Heart right ventricle (tissue), 16 donors: Measurements from ENCODE around the gene ADSS1. TPM values are rescaled to one million over a fixed set of nuclear protein-coding genes. Genes with fewer than 3 reads are reported as not detected.

Source experiments
- ATAC-seq, 8 donors: fragments of 200-7000 bp; cut with Tn5 transposase; one replicate each; pipeline ENCODE4 v1.9.1; 2020; ENCODE audit warnings: mild to moderate bottlenecking in 8 of 8, moderate library complexity in 8 of 8, moderate number of reproducible peaks in 1 of 8
- DNase-seq, 2 donors: peaks; one replicate each; pipeline ENCODE4 v3.0.0-alpha.2; 2020
- H3K27ac ChIP-seq, 10 donors: fragments of 200-600 bp; sonication (generic) in 2 of 10; one replicate each; pipeline versions ENCODE4 v1.5.0 to v1.8.0; 2020 to 2022; ENCODE audit warnings: mild to moderate bottlenecking in 3 of 10
- H3K27me3 ChIP-seq, 7 donors: fragments of 200-600 bp; one replicate each; pipeline ENCODE4 v1.8.0; 2021 to 2022; ENCODE audit warnings: mild to moderate bottlenecking in 2 of 7
- H3K36me3 ChIP-seq, 9 donors: fragments of 200-600 bp; sonication (generic) in 1 of 9; one replicate each; pipeline versions ENCODE4 v1.5.0 to v1.8.0; 2020 to 2022; ENCODE audit warnings: mild to moderate bottlenecking in 2 of 9
- H3K4me1 ChIP-seq, 9 donors: fragments of 200-600 bp; sonication (generic) in 1 of 9; one replicate each; pipeline versions ENCODE4 v1.5.0 to v1.8.0; 2020 to 2022; ENCODE audit warnings: mild to moderate bottlenecking in 4 of 9
- H3K4me3 ChIP-seq, 10 donors: fragments of 200-600 bp; sonication (generic) in 2 of 10; one replicate each; pipeline versions ENCODE4 v1.5.0 to v1.8.0; 2020 to 2022; ENCODE audit warnings: mild to moderate bottlenecking in 7 of 10, moderate library complexity in 2 of 10
- H3K9me3 ChIP-seq, 11 donors: fragments of 200-600 bp in 10 of 11; sonication (generic) in 2 of 11; one replicate each; pipeline versions ENCODE4 v1.5.0 to v1.8.0; 2013 to 2022; ENCODE audit warnings: mild to moderate bottlenecking in 2 of 11, control low read depth in 1 of 11, moderate library complexity in 1 of 11
- WGBS, 2 donors: extraction: QIAGEN DNeasy Blood & Tissue Kit; methylation state at CpG; one replicate each; pipeline ENCODE4 v1.1.7; 2013; ENCODE audit warnings: inconsistent platforms in 1 of 2; 5-methylcytosine and 5-hydroxymethylcytosine counted together
- intact Hi-C, 10 donors: fragments of 100-400 bp; cut with DNase I; formaldehyde crosslinking; loops; one replicate each; pipeline versions ENCODE4 v1.11.1 to v1.14.2; 2022
- polyA plus RNA-seq, 2 donors: library from polyadenylated mRNA; stranded (reverse); fragments of 200-250 nt; gene quantifications; one replicate each; pipeline ENCODE4 v1.2.3, GENCODE V29; 2013
- total RNA-seq, 10 donors: library from RNA; stranded (reverse); fragmentation: NEBNext Ultra II Directional in 3 of 10; extraction: Animal tissue kit (Norgen Biotek cat#: 25700) in 3 of 10; gene quantifications; one replicate each; pipeline versions ENCODE4 v1.2.1 to v1.2.4, GENCODE V29; 2021 to 2023
- TF ChIP-seq, protein P1 (sequence below), 9 donors: fragments of 200-600 bp; sonication (generic) in 2 of 9; IDR thresholded peaks; one replicate each; pipeline versions ENCODE4 v1.5.0 to v1.8.0; 2021 to 2022; ENCODE audit warnings: antibody characterized with exemption in 9 of 9, mild to moderate bottlenecking in 5 of 9, moderate library complexity in 1 of 9
- donor health status: Arrhythmogenic right ventricular cardiomyopathy.
- donor health status: ischemic (EF 13 %, LVEDD 7.1; RV severe dilation, severe dysfunction).
- donor health status: healthy with polysubstance abuse.
- donor health status: DM: no; HTN: yes; CAD: no.
- donor health status: DM: no; HTN: no; CAD: no.
- donor health status: ischemic (EF 25% LVEDD 6.9; RV normal size, moderate dysfunction).
- donor health status: ischemic (EF 25% LVEDD 5.7; RV mildly dilated, moderate dysfunction).
- donor health status: healthy.
- donor health status: DM: yes; HTN: yes; CAD: no.
- donor health status: Ischemic cardiomyopathy.
- donor health status: ischemic (EF 35%, LVEDD 5.7; RV mildly dilated, moderate dysfunction).
- donor health status: nonischemic (EF 11% LVEDD 7.7; RV severe dilation, severe dysfunction).
- donor health status: DM: yes; HTN: yes; CAD: no.
- donor health status: PGD.
- donor health status: ischemic (EF 29% LVEDD 5.4; RV normal size, mild dysfunction).
- donor health status: nonischemic (EF 23%, LVEDD 6.1; RV moderate dilation, normal function).

The ADSS1 gene
- total and polyA plus RNA-seq, 12 donors: 74.6 to 295 (median 195) TPM

DNA sequence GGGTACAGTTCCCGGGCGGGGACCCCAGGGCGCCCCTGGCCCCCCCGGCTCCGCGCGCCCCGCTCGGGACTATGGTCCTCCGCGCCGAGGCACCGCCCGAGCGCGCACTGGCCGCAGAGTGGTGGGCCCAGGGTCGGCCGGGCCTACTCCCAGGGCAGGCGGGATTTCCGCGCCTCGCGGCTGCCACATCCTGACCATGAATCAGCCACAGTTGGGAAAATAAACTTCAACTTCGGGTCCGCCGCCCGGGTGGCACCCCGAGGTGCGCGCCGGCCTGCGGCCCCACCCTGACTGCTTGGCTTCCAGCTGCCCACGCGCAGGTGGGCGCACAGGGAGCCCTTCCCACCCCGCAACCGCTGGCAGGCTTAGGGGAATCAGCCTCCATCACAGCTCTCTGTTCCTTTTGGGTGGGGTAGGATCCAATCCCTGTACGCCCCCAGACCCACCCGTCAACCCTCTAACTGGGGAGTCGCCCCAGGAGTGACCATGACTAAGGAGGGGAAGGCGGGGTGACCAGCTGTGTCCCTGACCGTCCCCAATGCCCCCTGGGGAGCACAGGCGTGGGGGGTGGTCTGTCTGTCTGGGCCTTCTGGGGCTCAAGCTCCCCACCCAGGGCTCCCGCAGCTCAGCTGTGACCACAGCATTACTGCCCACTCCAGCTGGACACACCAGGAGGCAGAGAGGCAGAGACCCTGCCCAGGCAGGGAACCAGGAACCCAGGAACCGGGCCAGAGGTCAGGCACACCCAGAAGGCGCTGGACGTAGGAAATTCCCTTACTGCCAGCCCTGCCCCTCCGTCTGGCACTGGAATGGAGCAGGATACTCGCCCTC, 33.9 kb upstream of the ADSS1 start:
- H3K27ac ChIP-seq: peak overlapping the region; percentile 56 to 94 (median 90)
- intact Hi-C loops: loop anchor here in 1 of 10 donors (5.0 kb wide), 1 partner anchor 38 kb away; no protein-coding TSS in a partner anchor
- H3K4me1 ChIP-seq: peaks cover 41 to 82% (median 71%) of the 10 kb centered on the region in 9 donors
- peaks cover 0 to 12% (median 0%) of the 10 kb centered on the region in 9 donors for H3K36me3 ChIP-seq
- peak in 3 of 8 donors; percentile 9 to 31 (median 19) for ATAC-seq
- TF ChIP-seq, protein P1, sequence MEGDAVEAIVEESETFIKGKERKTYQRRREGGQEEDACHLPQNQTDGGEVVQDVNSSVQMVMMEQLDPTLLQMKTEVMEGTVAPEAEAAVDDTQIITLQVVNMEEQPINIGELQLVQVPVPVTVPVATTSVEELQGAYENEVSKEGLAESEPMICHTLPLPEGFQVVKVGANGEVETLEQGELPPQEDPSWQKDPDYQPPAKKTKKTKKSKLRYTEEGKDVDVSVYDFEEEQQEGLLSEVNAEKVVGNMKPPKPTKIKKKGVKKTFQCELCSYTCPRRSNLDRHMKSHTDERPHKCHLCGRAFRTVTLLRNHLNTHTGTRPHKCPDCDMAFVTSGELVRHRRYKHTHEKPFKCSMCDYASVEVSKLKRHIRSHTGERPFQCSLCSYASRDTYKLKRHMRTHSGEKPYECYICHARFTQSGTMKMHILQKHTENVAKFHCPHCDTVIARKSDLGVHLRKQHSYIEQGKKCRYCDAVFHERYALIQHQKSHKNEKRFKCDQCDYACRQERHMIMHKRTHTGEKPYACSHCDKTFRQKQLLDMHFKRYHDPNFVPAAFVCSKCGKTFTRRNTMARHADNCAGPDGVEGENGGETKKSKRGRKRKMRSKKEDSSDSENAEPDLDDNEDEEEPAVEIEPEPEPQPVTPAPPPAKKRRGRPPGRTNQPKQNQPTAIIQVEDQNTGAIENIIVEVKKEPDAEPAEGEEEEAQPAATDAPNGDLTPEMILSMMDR (IDR thresholded peaks at IDR 0.05): peak in 1 of 9 donors; percentile 8
- peak overlapping the region; percentile 84 to 99 (median 94) for H3K4me3 ChIP-seq
- peak in 1 of 2 donors; percentile 35 for DNase-seq
- no peaks in the 10 kb centered on the region for H3K27me3 ChIP-seq
- 9 to 11% methylated on average over 44 to 50 of the region's 50 CpGs for WGBS, 2 donors
- no peaks in the 10 kb centered on the region for H3K9me3 ChIP-seq

GRCh38 chr14:104690861-104691455, 33.1 kb upstream of the ADSS1 start:
- intact Hi-C loops: no loop called here
- Histone ChIP-seq H3K27me3 (no peaks in the 10 kb centered on the region), H3K9me3 (no peaks in the 10 kb centered on the region), H3K4me1 (peaks cover 44 to 90% (median 79%) of the 10 kb centered on the region in 9 donors), H3K4me3 (peak overlapping the region; percentile 84 to 99 (median 94)), H3K27ac (peak overlapping the region in 9 of 10 donors; percentile 86 to 94 (median 90)), H3K36me3 (peaks cover 0 to 15% (median 0%) of the 10 kb centered on the region in 9 donors)
- no peak for ATAC-seq
- WGBS, 2 donors: 71 to 83% methylated on average over 16 of the region's 16 CpGs
- no peak for DNase-seq
- TF ChIP-seq, protein P1 (IDR thresholded peaks at IDR 0.05): no peak

GRCh38 chr14:104691546-104692260, 32.3 kb upstream of the ADSS1 start:
- TF ChIP-seq, protein P1 (IDR thresholded peaks at IDR 0.05): no peak
- ATAC-seq (no peak), DNase-seq (no peak)
- Histone ChIP-seq H3K4me3 (peak overlapping the region in 7 of 10 donors; percentile 84 to 99 (median 95)), H3K27ac (peak overlapping the region in 6 of 10 donors; percentile 16 to 92 (median 66)), H3K4me1 (peaks cover 51 to 97% (median 87%) of the 10 kb centered on the region in 9 donors), H3K27me3 (no peaks in the 10 kb centered on the region), H3K9me3 (no peaks in the 10 kb centered on the region), H3K36me3 (peaks cover 0 to 23% (median 0%) of the 10 kb centered on the region in 9 donors)
- intact Hi-C loops: no loop called here
- WGBS, 2 donors: 82 to 89% methylated on average over 19 of the region's 19 CpGs
